GM12874 (cell line): ENCODE results near the gene F13A1.

Source experiments
- CTCF ChIP-seq: IDR thresholded peaks from 2 replicates; pipeline ENCODE4 v1.5.1; 2011; ENCODE audit warnings: low read depth, mild to moderate bottlenecking, control low read depth, low read length, moderate library complexity; ENCODE audit not compliant: insufficient read depth

F13A1 gene

DNA sequence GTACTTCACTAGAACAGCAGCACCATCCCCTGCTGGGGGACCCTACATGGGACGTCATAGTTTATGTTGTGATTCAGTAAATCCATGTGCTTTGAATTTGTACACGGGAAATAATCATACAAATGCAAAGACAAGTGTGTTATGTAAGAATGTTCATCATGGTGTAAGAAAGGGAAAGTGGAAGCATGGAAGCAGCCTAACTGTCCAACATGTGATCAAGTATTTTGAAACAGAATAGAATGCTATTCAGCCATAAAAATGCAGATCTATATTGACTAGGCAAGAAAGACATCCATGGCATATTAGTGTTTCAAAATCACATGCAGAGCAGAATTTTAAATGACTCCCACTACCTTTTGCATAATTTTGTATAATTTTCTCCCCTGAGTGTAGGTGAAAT lies 117.6 kb downstream of the F13A1 start:
- no peak for TF ChIP-seq CTCF

- no peak for TF ChIP-seq CTCF
Measured at GRCh38 chr6:6201200-6201599, 119.3 kb downstream of the F13A1 start.

- TF ChIP-seq CTCF: no peak
Measured at GRCh38 chr6:6199678-6200077, 120.8 kb downstream of the F13A1 start.

- TF ChIP-seq CTCF: no peak
Measured at GRCh38 chr6:6196762-6197161, 123.7 kb downstream of the F13A1 start.

DNA sequence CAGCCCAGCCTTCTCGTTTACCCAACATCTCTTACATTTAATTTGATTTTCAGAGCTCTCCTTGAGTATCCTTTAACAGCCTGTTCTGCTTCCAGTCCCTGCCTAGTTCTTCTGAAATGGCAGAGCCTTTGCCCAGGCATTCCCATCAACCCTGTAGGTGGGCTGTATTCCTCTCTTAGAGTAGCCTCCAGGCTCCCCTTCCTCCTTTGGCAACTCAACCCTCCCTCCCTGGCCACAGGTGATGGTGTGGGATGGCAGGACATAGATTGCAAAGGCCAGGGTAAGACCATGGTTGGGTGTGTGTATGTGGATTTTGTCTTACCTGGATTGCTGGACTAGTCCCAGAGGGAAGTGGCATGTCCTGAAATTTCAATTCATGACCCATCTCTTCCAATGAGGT lies 125.4 kb downstream of the F13A1 start:
- no peak for TF ChIP-seq CTCF

DNA sequence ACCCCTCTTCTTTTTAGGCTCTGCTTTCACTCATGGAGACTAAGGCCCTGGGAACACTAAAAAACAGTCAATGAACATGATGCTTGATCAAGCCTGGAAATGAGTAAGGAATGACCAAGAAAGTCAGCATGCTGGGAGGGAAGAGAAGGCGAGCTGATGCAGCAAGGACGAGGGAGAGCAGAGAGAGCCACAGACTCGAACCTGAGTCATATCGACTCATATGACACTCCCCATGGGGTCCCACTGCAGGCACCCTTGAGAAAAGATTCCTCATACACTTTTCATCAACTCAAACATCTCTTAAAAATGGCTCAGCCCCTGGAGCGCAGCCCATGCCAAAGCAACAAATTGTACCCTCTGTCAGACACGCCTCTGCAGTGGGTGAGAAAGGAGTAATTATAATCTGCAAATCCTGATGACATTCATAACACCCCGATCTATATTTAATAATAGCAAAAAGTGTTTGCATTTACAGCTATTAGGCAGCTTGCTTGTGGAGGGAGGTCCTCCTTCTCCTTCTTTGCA lies 127.2 kb downstream of the F13A1 start:
- no peak for TF ChIP-seq CTCF

DNA sequence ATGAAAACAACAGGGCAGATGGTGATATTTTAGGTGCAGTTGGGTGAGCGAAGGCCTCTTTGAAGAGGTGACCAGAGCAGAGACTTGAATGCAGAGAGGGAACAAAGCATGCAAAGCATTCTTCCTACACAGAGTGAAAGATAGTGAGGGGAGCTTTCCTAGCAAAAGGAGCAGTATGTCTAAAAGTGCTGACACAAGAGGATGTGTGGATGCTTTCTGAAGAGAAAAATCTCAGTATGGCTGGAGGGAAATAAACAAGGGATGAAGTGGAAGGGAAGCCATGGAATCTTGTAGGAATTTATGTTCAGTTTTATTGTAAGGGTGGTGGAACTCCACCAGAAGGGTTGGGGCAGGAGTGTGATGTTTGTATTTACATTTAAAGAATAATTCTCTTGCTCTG lies 128.6 kb downstream of the F13A1 start:
- TF ChIP-seq CTCF: no peak

DNA sequence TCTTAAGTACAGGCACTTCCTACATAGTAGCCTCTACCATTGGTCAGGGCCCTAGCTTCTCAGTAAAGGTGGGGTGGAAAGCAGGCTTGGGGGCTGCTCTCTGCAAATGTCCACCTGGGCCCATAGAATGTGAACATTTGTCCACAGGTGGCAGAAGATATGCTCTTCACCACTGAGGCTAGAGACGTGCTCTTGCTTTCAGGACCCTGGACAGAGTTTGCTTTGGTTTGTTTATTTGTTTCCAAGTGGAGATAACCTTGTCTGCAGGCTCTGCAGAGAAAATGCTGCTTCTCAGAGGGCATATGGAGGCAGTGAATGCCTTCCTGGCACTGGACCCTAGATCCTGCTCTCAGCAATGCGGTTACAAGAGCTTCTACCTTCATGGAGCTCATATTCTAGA lies 129.0 kb downstream of the F13A1 start:
- TF ChIP-seq CTCF: no peak
